Activated naive CD4-positive, alpha-beta T cell treated with anti-CD3 and anti-CD28 coated beads, Interleukin-2, amount 10 ng/mL, durations not matched to agents 7 days and 5 days (primary cell): ENCODE results near the gene PSG6.
"Not testable (repeated sequence)": the region's sequence is repeated elsewhere in the genome, so short reads cannot be mapped to it uniquely, and the experiment has no call there.

Source experiments
- CTCF ChIA-PET: fragments of 350-600 bp; sonication (Branson Sonifier 250); formaldehyde crosslinking; loops from one replicate; lab custom pipeline; 2021; ENCODE audit warnings: antibody characterized with exemption; lab: Charles Lee
- DNase-seq: peaks from one replicate; pipeline ENCODE4 v3.0.0-alpha.2; 2020
- H3K27ac Mint-ChIP-seq: one replicate; pipeline ENCODE4 v1.8.0; 2021; ENCODE audit warnings: mild to moderate bottlenecking, moderate library complexity, mixed read lengths
- H3K27me3 Mint-ChIP-seq: one replicate; pipeline ENCODE4 v1.8.0; 2021; ENCODE audit warnings: mild to moderate bottlenecking, mixed read lengths
- H3K36me3 Mint-ChIP-seq: one replicate; pipeline ENCODE4 v1.8.0; 2021; ENCODE audit warnings: mixed read lengths
- H3K4me1 Mint-ChIP-seq: one replicate; pipeline ENCODE4 v1.8.0; 2021; ENCODE audit warnings: mixed read lengths
- H3K4me3 Mint-ChIP-seq: one replicate; pipeline ENCODE4 v1.8.0; 2021; ENCODE audit warnings: mild to moderate bottlenecking, moderate library complexity, mixed read lengths
- H3K9me3 Mint-ChIP-seq: one replicate; pipeline ENCODE4 v1.8.0; 2021; ENCODE audit warnings: mixed read lengths

PSG6 gene

DNA sequence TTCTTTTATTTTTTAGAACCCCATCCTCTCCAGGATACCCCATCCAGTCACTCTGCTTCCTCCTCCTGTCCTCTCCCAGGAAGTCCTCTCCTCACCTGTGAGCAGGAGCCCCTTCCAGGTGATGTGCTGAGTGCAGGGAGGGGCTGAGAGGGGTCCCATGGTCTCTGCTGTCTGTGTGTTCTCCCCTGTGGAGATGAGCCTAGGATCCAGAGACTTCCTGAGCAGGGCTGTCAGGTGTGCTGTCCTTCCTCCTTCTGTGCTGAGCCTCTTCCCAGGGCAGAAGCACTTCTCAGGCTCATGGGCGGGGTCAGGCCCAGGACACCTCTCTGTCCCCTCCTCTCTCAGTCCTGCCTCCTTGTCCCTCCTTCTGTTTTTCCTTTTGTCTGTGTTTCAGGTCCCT lies at the start of gene PSG6:
PSG6 (minus strand) TSS at position 261 of the 400 bp plus-strand sequence; CDS start at position 159, 102 bp downstream.
- H3K27me3 Mint-ChIP-seq, H3K4me3 Mint-ChIP-seq, CTCF ChIA-PET, DNase-seq, H3K9me3 Mint-ChIP-seq, H3K27ac Mint-ChIP-seq, H3K4me1 Mint-ChIP-seq, H3K36me3 Mint-ChIP-seq: not testable (repeated sequence)

- no peak overlapping the region for H3K27ac Mint-ChIP-seq
- H3K36me3 Mint-ChIP-seq, result no peaks in the 10 kb centered on the region
- H3K4me1 Mint-ChIP-seq, result no peaks in the 10 kb centered on the region
- no peak for DNase-seq
- no peaks in the 10 kb centered on the region for H3K27me3 Mint-ChIP-seq
- H3K4me3 Mint-ChIP-seq, result no peak overlapping the region
- CTCF ChIA-PET, result no interaction called here
- H3K9me3 Mint-ChIP-seq, result no peaks in the 10 kb centered on the region
Observed at GRCh38 chr19:42965176-42965575, 47.5 kb upstream of the PSG6 start.

- Mint-ChIP-seq H3K36me3 (no peaks in the 10 kb centered on the region), H3K4me1 (no peaks in the 10 kb centered on the region), H3K9me3 (no peaks in the 10 kb centered on the region), H3K27me3 (no peaks in the 10 kb centered on the region), H3K4me3 (no peak overlapping the region), H3K27ac (no peak overlapping the region)
- CTCF ChIA-PET, result no interaction called here
- no peak for DNase-seq
Observed at GRCh38 chr19:42961119-42961518, 43.4 kb upstream of the PSG6 start.

GRCh38 chr19:42952126-42952525 lies 34.4 kb upstream of the PSG6 start:
- H3K27ac Mint-ChIP-seq, H3K9me3 Mint-ChIP-seq, H3K4me3 Mint-ChIP-seq, H3K27me3 Mint-ChIP-seq, H3K36me3 Mint-ChIP-seq, CTCF ChIA-PET, DNase-seq, H3K4me1 Mint-ChIP-seq: not testable (repeated sequence)

DNA sequence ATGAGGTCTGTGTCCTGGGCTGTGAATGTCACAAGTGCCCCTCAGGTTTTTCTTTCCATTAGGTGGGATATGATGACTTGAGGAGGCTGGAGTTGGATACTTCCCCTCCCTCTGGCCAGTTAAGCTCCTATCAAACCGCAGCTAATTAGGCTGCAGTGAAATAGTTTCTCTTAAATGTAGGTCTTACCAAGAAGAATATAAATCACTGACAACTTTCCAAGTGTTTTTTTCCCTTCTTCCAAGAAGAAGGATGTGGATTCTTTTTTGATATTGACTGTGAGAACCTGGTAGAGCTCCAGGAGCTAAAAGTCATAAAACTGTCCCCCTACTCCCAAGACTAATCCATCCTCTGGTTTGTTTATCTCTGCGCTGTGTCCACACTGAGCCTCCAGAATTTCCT lies 33.8 kb upstream of the PSG6 start:
- H3K4me1 Mint-ChIP-seq, H3K4me3 Mint-ChIP-seq, DNase-seq, H3K9me3 Mint-ChIP-seq, CTCF ChIA-PET, H3K36me3 Mint-ChIP-seq, H3K27ac Mint-ChIP-seq, H3K27me3 Mint-ChIP-seq: not testable (repeated sequence)

DNA sequence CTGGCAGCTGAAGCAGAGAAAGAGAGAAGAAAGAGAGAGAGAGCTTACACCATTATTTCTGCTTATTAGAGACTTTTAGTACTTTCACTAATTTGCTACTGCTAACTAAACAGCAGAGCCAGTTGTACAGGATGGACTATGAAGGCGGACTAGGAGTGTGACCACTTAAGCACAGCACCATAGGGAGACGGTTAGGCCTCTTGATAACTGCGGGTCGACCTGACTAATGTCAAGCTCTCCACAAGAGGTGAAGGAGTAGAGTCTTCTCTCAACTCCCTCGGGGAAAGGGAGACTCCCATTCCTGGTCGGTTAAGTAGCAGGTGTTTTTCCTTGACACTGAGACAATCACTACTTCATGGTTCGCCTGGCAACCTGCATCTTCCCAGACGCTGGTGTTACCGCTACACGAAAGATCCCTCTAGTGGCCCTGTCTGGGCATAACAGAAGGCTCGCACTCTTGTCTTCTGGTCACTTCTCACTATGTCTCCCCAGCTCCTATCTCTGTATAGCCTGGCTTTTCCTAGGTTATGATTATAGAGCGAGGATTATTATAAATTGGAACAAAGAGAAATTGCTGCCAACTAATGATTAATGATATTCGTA lies 24.6 kb upstream of the PSG6 start:
- Mint-ChIP-seq H3K27ac (no peak overlapping the region), H3K9me3 (no peaks in the 10 kb centered on the region), H3K36me3 (no peaks in the 10 kb centered on the region), H3K4me1 (no peaks in the 10 kb centered on the region), H3K4me3 (no peak overlapping the region), H3K27me3 (peaks cover 16% of the 10 kb centered on the region)
- DNase-seq, result no peak
- CTCF ChIA-PET, result no interaction called here

DNA sequence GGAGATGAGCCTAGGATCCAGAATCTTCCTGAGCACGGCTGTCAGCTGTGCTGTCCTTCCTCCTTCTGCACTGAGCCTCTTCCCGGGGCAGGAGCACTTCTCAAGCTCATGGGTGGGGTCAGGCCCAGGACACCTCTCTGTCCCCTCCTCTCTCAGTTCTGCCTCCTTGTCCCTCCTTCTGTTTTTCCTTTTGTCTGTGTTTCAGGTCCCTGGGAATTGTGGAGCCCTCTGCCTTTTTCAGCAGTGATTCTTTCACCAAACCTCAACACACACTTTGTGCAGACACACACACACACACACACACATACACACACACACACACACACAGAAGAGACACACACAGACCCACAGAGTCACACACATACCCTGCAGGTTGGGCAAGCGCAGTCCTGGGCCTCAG lies 19.4 kb upstream of the PSG6 start, which contains the start of gene PSG7:
PSG7 (minus strand) TSS at position 101 of the 400 bp plus-strand sequence. CDS start 131 bp downstream, outside the sequence.
- CTCF ChIA-PET, H3K36me3 Mint-ChIP-seq, H3K4me3 Mint-ChIP-seq, H3K27ac Mint-ChIP-seq, DNase-seq, H3K4me1 Mint-ChIP-seq, H3K9me3 Mint-ChIP-seq: not testable (repeated sequence)
- H3K27me3 Mint-ChIP-seq, result peaks cover 14% of the 10 kb centered on the region

GRCh38 chr19:42934726-42935125 lies 17.0 kb upstream of the PSG6 start:
- H3K36me3 Mint-ChIP-seq, CTCF ChIA-PET, H3K4me1 Mint-ChIP-seq, H3K9me3 Mint-ChIP-seq, H3K27ac Mint-ChIP-seq, DNase-seq, H3K4me3 Mint-ChIP-seq: not testable (repeated sequence)
- peaks cover 14% of the 10 kb centered on the region for H3K27me3 Mint-ChIP-seq

DNA sequence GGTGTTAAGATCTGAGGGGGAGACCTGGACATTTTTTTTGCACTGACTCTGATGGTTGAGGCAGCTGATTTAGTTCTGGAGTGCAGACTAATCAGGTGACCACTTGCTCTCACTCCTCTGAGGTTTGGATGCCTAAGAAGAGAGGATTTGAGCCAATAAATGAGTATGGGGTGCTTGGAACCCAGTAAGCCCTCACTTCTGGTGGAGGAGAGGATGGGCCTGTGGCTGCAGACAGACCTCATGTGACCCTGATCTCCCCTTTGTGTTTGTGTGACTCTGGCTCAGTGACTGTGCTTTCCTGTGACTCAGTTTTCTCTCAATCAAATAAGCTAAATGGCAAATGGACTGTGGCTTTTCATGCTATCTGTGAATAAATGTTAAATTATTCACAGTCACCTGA lies 16.5 kb upstream of the PSG6 start:
- H3K4me3 Mint-ChIP-seq, H3K9me3 Mint-ChIP-seq, H3K4me1 Mint-ChIP-seq, H3K27ac Mint-ChIP-seq, CTCF ChIA-PET, DNase-seq, H3K36me3 Mint-ChIP-seq: not testable (repeated sequence)
- peaks cover 14% of the 10 kb centered on the region for H3K27me3 Mint-ChIP-seq

DNA sequence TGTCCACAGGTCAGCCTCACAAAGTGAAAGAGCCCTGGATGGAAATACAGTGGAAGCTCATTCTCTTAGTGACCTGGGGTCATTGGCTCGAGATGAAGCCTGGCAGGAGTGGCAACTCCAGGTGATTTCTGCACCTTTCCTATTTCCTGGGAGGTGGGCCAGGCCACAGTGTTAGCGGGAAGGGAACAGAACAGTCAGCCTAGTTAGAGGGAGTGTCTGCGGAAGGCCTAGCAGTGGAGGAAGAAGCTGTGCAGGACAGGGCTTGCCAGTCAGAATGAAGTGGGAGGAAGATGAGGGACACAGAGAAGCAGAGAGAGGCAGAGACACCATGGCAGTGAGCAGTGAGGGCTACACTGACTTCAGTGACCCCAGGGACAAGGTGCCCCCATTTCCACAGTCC lies 15.7 kb upstream of the PSG6 start:
- DNase-seq, H3K9me3 Mint-ChIP-seq, H3K4me3 Mint-ChIP-seq, H3K27ac Mint-ChIP-seq, H3K27me3 Mint-ChIP-seq, H3K36me3 Mint-ChIP-seq, H3K4me1 Mint-ChIP-seq, CTCF ChIA-PET: not testable (repeated sequence)

DNA sequence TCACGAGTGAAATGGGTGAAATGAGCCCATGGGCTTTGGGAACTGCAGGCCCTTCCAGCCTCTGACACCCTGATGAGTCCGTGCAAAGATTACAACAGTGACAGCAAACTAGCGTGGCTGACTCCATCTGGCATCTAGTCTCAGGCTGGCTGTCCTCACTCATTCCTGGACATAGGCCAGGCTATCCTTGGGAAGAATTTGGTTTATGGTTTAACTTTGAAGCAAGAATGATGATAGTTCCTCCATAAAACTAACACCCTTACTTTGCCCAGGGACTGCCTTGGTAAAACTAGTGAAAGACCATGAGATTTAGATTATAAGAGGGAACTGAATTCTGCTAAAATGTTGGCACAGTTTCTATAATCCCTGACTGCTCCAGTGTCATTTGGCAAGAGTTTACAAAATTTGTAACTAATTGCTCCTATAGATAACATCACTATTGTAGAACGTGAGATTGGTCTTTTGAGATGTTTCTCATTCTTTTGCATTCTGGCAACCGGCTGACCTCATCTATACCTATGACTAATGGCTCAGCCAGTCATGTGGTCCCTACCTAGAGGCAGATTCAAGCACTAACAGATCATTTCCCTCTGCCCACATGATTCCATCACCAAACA lies 14.9 kb upstream of the PSG6 start:
- CTCF ChIA-PET, H3K9me3 Mint-ChIP-seq, DNase-seq: not testable (repeated sequence)

GRCh38 chr19:42930214-42930613 lies 12.5 kb upstream of the PSG6 start:
- H3K4me1 Mint-ChIP-seq, H3K36me3 Mint-ChIP-seq, CTCF ChIA-PET, H3K27ac Mint-ChIP-seq, H3K9me3 Mint-ChIP-seq, H3K27me3 Mint-ChIP-seq, H3K4me3 Mint-ChIP-seq: not testable (repeated sequence)
- peak; percentile 26 for DNase-seq

More for the DNA sequence above, 14.9 kb upstream of the PSG6 start:
- H3K36me3 Mint-ChIP-seq, H3K27me3 Mint-ChIP-seq, H3K27ac Mint-ChIP-seq, H3K4me1 Mint-ChIP-seq, H3K4me3 Mint-ChIP-seq: not testable (repeated sequence)

DNA sequence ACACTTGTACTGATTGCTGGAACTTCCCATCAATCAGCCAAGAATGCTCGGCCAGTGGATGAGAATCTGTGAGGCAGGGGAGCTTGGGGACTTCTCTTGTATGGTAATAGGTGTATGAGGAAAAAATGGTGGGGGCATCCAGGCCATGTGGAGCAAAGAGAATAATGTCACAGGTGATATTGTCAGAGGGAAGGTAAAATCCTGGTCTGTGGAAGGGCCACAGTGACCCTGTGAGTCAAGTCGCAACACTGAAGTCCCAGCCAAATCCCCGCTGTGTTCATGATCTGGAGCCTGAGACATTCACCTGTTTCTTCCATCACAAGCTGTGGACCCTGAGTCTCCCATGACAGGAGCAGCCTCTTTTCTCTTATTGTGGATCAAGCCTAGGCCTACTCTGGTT lies 11.2 kb upstream of the PSG6 start:
- CTCF ChIA-PET, result no interaction called here
- Mint-ChIP-seq H3K4me1 (no peaks in the 10 kb centered on the region), H3K36me3 (no peaks in the 10 kb centered on the region), H3K4me3 (no peak overlapping the region), H3K27me3 (no peaks in the 10 kb centered on the region), H3K27ac (no peak overlapping the region), H3K9me3 (no peaks in the 10 kb centered on the region)
- DNase-seq, result no peak

GRCh38 chr19:42926781-42927180 lies 9.1 kb upstream of the PSG6 start:
- Mint-ChIP-seq H3K36me3 (no peaks in the 10 kb centered on the region), H3K4me3 (no peak overlapping the region), H3K27me3 (no peaks in the 10 kb centered on the region), H3K27ac (no peak overlapping the region), H3K9me3 (no peaks in the 10 kb centered on the region), H3K4me1 (no peaks in the 10 kb centered on the region)
- DNase-seq, result no peak
- CTCF ChIA-PET, result no interaction called here

DNA sequence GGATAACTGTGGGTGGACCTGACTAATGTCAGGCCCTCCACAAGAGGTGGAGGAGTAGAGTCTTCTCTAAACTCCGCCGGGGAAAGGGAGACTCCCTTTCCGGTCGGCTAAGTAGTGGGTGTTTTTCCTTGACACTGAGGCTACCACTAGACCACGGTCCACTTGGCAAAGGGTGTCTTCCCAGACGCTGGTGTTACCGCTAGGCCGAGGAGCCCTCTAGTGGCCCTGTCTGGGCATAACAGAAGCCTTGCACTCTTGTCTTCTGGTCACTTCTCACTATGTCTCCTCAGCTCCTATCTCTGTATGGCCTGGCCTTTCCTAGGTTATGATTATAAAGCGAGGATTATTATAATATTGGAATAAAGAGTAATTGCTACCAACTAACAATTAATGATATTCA lies 5.4 kb upstream of the PSG6 start:
- H3K36me3 Mint-ChIP-seq, H3K9me3 Mint-ChIP-seq, CTCF ChIA-PET, H3K27me3 Mint-ChIP-seq, H3K4me1 Mint-ChIP-seq, H3K27ac Mint-ChIP-seq, H3K4me3 Mint-ChIP-seq: not testable (repeated sequence)
- DNase-seq, result peak; percentile 41
